Measurements from ENCODE around the gene CUL3.
"Not testable (repeated sequence)": the region's sequence is repeated elsewhere in the genome, so short reads cannot be mapped to it uniquely, and the experiment has no call there.

The CUL3 gene

GRCh38 chr2:224532441-224532840, 52.7 kb downstream of the CUL3 start:
- peaks cover 7% of the 10 kb centered on the region for H3K36me3 Mint-ChIP-seq
- H3K27ac Mint-ChIP-seq: peak overlapping the region; percentile 59
- H3K27me3 Mint-ChIP-seq: no peaks in the 10 kb centered on the region
- no peak overlapping the region for H3K4me3 Mint-ChIP-seq
- H3K9me3 Mint-ChIP-seq (ENCODE audit: low read depth): no peaks in the 10 kb centered on the region
- peaks cover 64% of the 10 kb centered on the region for H3K4me1 Mint-ChIP-seq (ENCODE audit: low read depth)

DNA sequence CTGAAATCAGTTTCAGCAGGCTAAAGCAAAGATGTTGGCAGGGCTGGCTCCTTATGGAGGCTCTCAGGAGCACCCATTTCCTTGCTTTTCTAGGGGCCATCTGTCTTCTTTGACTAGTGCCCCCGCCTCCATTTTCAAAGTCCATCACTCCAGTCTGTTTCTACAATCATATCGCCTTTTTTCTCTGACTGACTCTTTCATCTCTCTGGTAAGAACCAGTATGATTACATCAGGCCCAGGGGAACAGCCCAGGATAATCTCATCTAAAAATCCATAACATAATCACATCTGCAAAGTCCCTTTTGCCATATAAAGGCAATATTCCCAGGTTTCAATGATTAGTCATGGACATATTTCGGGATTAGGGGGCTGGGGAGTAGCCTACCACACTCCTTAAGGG, 57.0 kb downstream of the CUL3 start:
- Mint-ChIP-seq H3K27me3 (no peaks in the 10 kb centered on the region), H3K9me3 (ENCODE audit: low read depth) (no peaks in the 10 kb centered on the region), H3K36me3 (peaks cover 7% of the 10 kb centered on the region), H3K4me1 (ENCODE audit: low read depth) (peaks cover 74% of the 10 kb centered on the region), H3K27ac (peak overlapping the region; percentile 2), H3K4me3 (no peak overlapping the region)

DNA sequence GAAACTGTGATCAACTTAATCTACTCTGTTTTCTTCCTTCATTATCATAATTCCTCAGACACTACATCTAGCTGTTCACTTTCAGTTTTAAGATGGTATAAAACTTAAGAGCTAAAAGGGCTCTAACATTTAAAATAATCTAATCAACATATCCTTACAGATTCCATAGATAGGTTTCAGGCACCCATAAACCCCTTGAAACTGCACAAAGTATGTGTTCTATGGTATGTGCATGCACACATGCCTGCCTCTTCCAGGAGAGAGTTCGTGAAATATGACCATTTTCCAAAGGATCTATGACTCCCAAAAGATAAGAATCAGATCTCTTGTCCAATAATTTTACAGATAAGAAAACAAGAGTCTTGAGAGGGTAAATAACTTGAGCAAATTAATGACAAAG, 59.4 kb downstream of the CUL3 start:
- no peak overlapping the region for H3K4me3 Mint-ChIP-seq
- peaks cover 62% of the 10 kb centered on the region for H3K4me1 Mint-ChIP-seq (ENCODE audit: low read depth)
- no peaks in the 10 kb centered on the region for H3K9me3 Mint-ChIP-seq (ENCODE audit: low read depth)
- peaks cover under 1% of the 10 kb centered on the region for H3K36me3 Mint-ChIP-seq
- no peaks in the 10 kb centered on the region for H3K27me3 Mint-ChIP-seq
- peak overlapping the region; percentile 8 for H3K27ac Mint-ChIP-seq

- peaks cover 71% of the 10 kb centered on the region for H3K4me1 Mint-ChIP-seq (ENCODE audit: low read depth)
- peak overlapping the region; percentile 72 for H3K27ac Mint-ChIP-seq
- H3K4me3 Mint-ChIP-seq: peak overlapping the region; percentile 51
- H3K36me3 Mint-ChIP-seq: peaks cover 2% of the 10 kb centered on the region
- no peaks in the 10 kb centered on the region for H3K9me3 Mint-ChIP-seq (ENCODE audit: low read depth)
- H3K27me3 Mint-ChIP-seq: no peaks in the 10 kb centered on the region
Measured at GRCh38 chr2:224524657-224525056, 60.5 kb downstream of the CUL3 start.

DNA sequence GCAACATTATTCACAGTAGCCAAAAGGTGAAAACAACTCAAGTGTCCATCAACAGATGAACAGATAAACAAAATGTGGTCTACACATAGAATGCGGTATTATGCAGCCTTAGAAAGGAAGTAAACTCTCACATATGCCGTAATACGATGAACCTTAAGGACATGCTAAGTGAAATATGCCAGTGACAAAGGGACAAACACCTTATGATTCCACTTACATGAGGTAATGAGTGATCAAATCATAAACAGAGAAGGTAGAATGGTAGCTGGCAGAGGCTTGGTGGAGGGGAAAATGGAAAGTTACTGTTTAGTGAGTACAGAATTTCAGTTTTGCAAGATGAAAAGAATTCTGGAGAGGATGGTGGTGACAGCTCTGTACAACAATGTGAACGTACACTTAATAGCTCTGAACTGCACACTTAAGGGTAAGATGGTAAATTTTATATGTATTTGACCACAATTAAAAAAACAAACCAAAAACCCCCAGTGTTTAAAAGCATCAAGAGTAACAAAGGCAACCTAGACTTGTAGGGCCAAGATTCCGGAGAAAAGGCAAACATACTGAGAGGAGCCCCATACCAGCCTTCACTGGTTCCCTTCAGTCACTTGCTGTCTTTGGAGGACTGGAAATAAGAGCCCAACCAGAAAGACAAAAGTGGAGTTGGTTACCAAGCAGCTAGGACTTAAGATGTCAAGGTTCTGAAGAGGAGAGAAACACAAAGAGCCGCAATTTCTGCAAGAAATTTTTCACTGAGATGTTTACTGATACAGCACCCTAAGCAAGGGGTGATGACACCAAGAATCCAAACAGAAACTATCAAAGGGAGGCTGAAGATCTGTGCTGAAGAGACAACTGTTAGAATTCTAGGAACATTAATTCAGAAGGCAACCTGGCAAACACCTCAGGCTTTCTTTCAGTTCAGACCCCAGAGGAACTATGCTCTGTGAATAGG, 61.3 kb downstream of the CUL3 start:
- peak overlapping the region; percentile 51 for H3K4me3 Mint-ChIP-seq
- H3K4me1 Mint-ChIP-seq (ENCODE audit: low read depth): peaks cover 77% of the 10 kb centered on the region
- peak overlapping the region; percentile 72 for H3K27ac Mint-ChIP-seq
- no peaks in the 10 kb centered on the region for H3K27me3 Mint-ChIP-seq
- peaks cover 2% of the 10 kb centered on the region for H3K36me3 Mint-ChIP-seq
- no peaks in the 10 kb centered on the region for H3K9me3 Mint-ChIP-seq (ENCODE audit: low read depth)

GRCh38 chr2:224522483-224522882, 62.7 kb downstream of the CUL3 start:
- not testable (repeated sequence) for H3K36me3 Mint-ChIP-seq; H3K27me3 Mint-ChIP-seq; H3K9me3 Mint-ChIP-seq (ENCODE audit: low read depth); H3K4me3 Mint-ChIP-seq; H3K27ac Mint-ChIP-seq
- H3K4me1 Mint-ChIP-seq (ENCODE audit: low read depth): peaks cover 73% of the 10 kb centered on the region

DNA sequence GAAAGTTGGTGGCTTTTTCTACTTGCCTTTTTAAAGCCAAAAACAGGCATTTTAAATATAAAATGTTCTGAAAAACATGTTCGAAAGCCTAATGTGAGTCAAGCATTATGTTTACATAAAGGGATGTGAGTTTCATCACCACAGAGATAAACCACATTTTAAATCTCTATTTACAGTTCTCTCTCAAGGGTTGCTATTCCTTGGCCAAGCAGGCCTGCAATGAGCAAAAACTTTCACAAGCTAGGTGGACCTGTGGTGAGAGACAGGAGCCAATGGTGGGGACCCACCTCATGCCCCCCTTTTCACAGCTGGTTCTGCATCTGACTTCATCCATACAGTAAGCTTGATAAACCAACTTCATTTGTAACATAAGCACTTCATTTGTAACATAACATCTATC, 65.1 kb downstream of the CUL3 start:
- peaks cover 4% of the 10 kb centered on the region for H3K36me3 Mint-ChIP-seq
- H3K27me3 Mint-ChIP-seq: no peaks in the 10 kb centered on the region
- H3K27ac Mint-ChIP-seq: peak overlapping the region; percentile 61
- H3K4me1 Mint-ChIP-seq (ENCODE audit: low read depth): peaks cover 64% of the 10 kb centered on the region
- H3K4me3 Mint-ChIP-seq: peak overlapping the region; percentile 64
- H3K9me3 Mint-ChIP-seq (ENCODE audit: low read depth): no peaks in the 10 kb centered on the region

- Mint-ChIP-seq H3K36me3 (peaks cover 4% of the 10 kb centered on the region), H3K4me1 (ENCODE audit: low read depth) (peaks cover 59% of the 10 kb centered on the region), H3K27ac (no peak overlapping the region), H3K9me3 (ENCODE audit: low read depth) (no peaks in the 10 kb centered on the region), H3K27me3 (no peaks in the 10 kb centered on the region), H3K4me3 (no peak overlapping the region)
Measured at GRCh38 chr2:224518806-224519580, 66.2 kb downstream of the CUL3 start.

DNA sequence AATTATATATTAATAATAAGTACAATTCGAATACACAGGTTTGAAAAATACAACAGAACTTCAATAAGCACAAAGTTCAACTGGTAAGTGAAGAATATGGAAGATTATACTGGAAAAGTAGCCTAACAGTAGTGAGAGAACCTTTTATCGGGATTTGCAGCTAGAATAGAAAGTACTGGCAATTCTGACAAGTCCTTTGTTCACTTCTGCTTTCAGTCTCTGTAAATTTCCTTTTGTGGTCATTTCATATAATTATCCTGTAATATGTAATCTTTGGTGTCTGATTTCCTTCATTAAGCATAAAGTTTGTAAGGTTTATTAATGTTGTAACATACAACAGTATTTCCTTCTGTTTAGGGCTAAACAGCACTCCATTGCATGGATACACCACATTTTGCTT, 67.2 kb downstream of the CUL3 start:
- Mint-ChIP-seq H3K27me3 (no peaks in the 10 kb centered on the region), H3K36me3 (peaks cover 5% of the 10 kb centered on the region), H3K4me3 (no peak overlapping the region), H3K4me1 (ENCODE audit: low read depth) (peaks cover 51% of the 10 kb centered on the region), H3K27ac (no peak overlapping the region), H3K9me3 (ENCODE audit: low read depth) (no peaks in the 10 kb centered on the region)

- H3K36me3 Mint-ChIP-seq; H3K9me3 Mint-ChIP-seq (ENCODE audit: low read depth); H3K27ac Mint-ChIP-seq; H3K4me3 Mint-ChIP-seq; H3K27me3 Mint-ChIP-seq: not testable (repeated sequence)
- H3K4me1 Mint-ChIP-seq (ENCODE audit: low read depth): peaks cover 52% of the 10 kb centered on the region
Measured at GRCh38 chr2:224516393-224516792, 68.8 kb downstream of the CUL3 start.

- Mint-ChIP-seq H3K27ac (peak overlapping the region; percentile 75), H3K9me3 (ENCODE audit: low read depth) (no peaks in the 10 kb centered on the region), H3K4me3 (no peak overlapping the region), H3K27me3 (no peaks in the 10 kb centered on the region), H3K4me1 (ENCODE audit: low read depth) (peaks cover 42% of the 10 kb centered on the region), H3K36me3 (peaks cover 7% of the 10 kb centered on the region)
Measured at GRCh38 chr2:224513991-224514390, 71.2 kb downstream of the CUL3 start.

- H3K27ac Mint-ChIP-seq: no peak overlapping the region
- H3K9me3 Mint-ChIP-seq (ENCODE audit: low read depth): no peaks in the 10 kb centered on the region
- H3K4me1 Mint-ChIP-seq (ENCODE audit: low read depth): peaks cover 9% of the 10 kb centered on the region
- no peak overlapping the region for H3K4me3 Mint-ChIP-seq
- H3K27me3 Mint-ChIP-seq: no peaks in the 10 kb centered on the region
- peaks cover 12% of the 10 kb centered on the region for H3K36me3 Mint-ChIP-seq
Measured at GRCh38 chr2:224507789-224508188, 77.4 kb downstream of the CUL3 start.

DNA sequence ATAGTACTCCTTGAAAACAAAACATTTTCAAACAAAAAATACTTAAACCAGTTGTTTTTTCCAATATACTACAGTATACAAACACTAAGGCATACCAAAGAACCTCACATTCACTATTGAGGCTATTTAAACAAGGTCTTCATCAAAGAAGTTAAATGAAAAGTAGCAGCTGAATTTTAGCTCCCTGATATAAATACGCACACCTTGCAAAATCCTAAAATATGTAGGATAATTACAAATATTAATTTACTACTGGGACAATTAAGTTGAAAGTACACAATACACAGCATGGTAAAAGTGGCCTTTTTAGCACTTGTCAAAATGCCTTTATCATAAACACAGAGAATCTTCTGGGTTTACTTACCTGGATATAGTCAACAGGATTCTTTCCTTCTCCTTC, 78.7 kb downstream of the CUL3 start:
- Mint-ChIP-seq H3K4me3 (no peak overlapping the region), H3K36me3 (peaks cover 13% of the 10 kb centered on the region), H3K4me1 (ENCODE audit: low read depth) (peaks cover 8% of the 10 kb centered on the region), H3K27ac (no peak overlapping the region), H3K27me3 (no peaks in the 10 kb centered on the region), H3K9me3 (ENCODE audit: low read depth) (no peaks in the 10 kb centered on the region)

DNA sequence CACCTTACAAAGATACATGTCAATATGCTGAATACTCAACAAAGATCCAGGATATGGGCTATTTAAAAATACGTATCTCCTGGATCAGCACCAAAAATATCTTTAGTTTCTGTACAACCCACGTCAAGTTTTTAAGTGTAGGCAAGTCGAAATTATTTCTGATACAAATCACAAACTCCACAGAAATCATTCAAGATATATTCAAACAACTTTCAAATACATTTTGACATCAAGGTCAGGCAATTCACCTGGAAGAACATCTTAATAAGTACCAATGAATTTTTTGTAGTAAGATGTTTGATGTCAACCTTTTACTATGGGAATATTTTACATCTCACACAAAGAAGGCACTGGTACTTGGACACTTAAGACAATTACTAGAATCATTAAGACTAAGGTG, 86.2 kb downstream of the CUL3 start:
- Mint-ChIP-seq H3K27ac (no peak overlapping the region), H3K27me3 (no peaks in the 10 kb centered on the region), H3K9me3 (ENCODE audit: low read depth) (no peaks in the 10 kb centered on the region), H3K4me3 (no peak overlapping the region), H3K4me1 (ENCODE audit: low read depth) (peaks cover 1% of the 10 kb centered on the region), H3K36me3 (peaks cover 7% of the 10 kb centered on the region)

GRCh38 chr2:224492531-224492930, 92.6 kb downstream of the CUL3 start:
- H3K27me3 Mint-ChIP-seq: no peaks in the 10 kb centered on the region
- no peak overlapping the region for H3K27ac Mint-ChIP-seq
- peaks cover 48% of the 10 kb centered on the region for H3K4me1 Mint-ChIP-seq (ENCODE audit: low read depth)
- H3K36me3 Mint-ChIP-seq: peaks cover 37% of the 10 kb centered on the region
- H3K9me3 Mint-ChIP-seq (ENCODE audit: low read depth): no peaks in the 10 kb centered on the region
- no peak overlapping the region for H3K4me3 Mint-ChIP-seq
